Uterus (tissue), 2 donors: ENCODE data around the gene ZPBP2.

Source experiments
- POLR2A ChIP-seq, 2 donors: fragments of 450-650 bp; IDR thresholded peaks; one replicate each; pipeline ENCODE4 v1.6.1; 2016; ENCODE audit warnings: antibody characterized with exemption in 2 of 2, mild to moderate bottlenecking in 1 of 2, moderate library complexity in 1 of 2
- TF ChIP-seq, protein P1 (sequence below), 4 experiments: fragments of 200-600 bp in 2 of 4; fragments of 450-650 bp in 2 of 4; sonication (generic) in 2 of 4; IDR thresholded peaks; one replicate each; pipeline ENCODE4 v1.5.1; 2016 to 2019; ENCODE audit warnings: antibody characterized with exemption in 4 of 4, mild to moderate bottlenecking in 2 of 4, moderate library complexity in 1 of 4

DNA sequence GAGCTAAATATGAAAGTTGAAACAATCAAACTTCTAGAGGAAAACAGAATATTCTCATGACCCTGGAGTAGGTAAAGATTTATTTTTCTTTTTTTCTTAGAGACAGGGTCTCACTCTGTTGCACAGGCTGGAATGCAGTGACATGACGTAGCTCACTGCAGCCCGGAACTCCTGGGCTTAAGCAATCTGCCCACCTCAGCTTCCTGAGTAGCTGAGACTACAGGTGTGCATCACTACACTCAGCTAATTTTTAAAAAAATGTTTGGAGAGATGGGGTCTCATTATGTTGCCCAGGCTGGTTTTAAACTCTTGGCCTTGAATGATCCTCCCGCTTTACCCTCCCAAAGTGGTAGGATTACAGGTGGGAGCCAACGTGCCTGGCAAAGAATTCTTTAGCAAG is 19.4 kb upstream of the ZPBP2 start:
- TF ChIP-seq, protein P1, sequence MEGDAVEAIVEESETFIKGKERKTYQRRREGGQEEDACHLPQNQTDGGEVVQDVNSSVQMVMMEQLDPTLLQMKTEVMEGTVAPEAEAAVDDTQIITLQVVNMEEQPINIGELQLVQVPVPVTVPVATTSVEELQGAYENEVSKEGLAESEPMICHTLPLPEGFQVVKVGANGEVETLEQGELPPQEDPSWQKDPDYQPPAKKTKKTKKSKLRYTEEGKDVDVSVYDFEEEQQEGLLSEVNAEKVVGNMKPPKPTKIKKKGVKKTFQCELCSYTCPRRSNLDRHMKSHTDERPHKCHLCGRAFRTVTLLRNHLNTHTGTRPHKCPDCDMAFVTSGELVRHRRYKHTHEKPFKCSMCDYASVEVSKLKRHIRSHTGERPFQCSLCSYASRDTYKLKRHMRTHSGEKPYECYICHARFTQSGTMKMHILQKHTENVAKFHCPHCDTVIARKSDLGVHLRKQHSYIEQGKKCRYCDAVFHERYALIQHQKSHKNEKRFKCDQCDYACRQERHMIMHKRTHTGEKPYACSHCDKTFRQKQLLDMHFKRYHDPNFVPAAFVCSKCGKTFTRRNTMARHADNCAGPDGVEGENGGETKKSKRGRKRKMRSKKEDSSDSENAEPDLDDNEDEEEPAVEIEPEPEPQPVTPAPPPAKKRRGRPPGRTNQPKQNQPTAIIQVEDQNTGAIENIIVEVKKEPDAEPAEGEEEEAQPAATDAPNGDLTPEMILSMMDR (IDR thresholded peaks at IDR 0.05): no peak
- no peak for TF ChIP-seq POLR2A (IDR thresholded peaks at IDR 0.05)
